SU-DHL-6 (cell line): ENCODE results near the gene PPIB.

ENCODE experiments used
- H2AFZ ChIP-seq: fragments of 200-600 bp; sonication (generic); 2 replicates; pipeline ENCODE4 v1.6.1; 2014; ENCODE audit warnings: low read depth, mild to moderate bottlenecking, moderate library complexity, mixed read lengths, antibody characterized with exemption, low read length; ENCODE audit not compliant: severe bottlenecking
- H3F3A ChIP-seq: fragments of 200-600 bp; shearing (Covaris generic); 2 replicates; pipeline ENCODE4 v1.6.0; 2016; ENCODE audit warnings: antibody characterized with exemption, mild to moderate bottlenecking; ENCODE audit not compliant: insufficient read depth
- H3K27ac ChIP-seq: fragments of 200-600 bp; sonication (generic); 2 replicates; pipeline ENCODE4 v1.5.1; 2016; ENCODE audit warnings: low read depth, mild to moderate bottlenecking, low read length, moderate library complexity, mixed read lengths
- H3K27me3 ChIP-seq: fragments of 200-600 bp; sonication (generic), shearing (Covaris generic); 2 replicates; pipeline ENCODE4 v1.6.0; 2014; ENCODE audit warnings: mild to moderate bottlenecking, low read length
- H3K36me3 ChIP-seq: fragments of 200-600 bp; sonication (generic); 2 replicates; pipeline ENCODE4 v1.6.1; 2014; ENCODE audit warnings: mild to moderate bottlenecking, low read length, mixed read lengths
- H3K4me2 ChIP-seq: fragments of 300-600, 200-600 bp; shearing (Covaris generic), sonication (generic); 2 replicates; pipeline ENCODE4 v1.6.0; 2014; ENCODE audit warnings: low read length, low read depth, mild to moderate bottlenecking; ENCODE audit not compliant: poor library complexity, severe bottlenecking
- H3K4me3 ChIP-seq: fragments of 200-600 bp; sonication (generic); 2 replicates; pipeline ENCODE4 v1.5.1; 2014; ENCODE audit warnings: antibody characterized with exemption, low read length, mild to moderate bottlenecking, mixed read lengths; ENCODE audit not compliant: insufficient read depth, poor library complexity, severe bottlenecking
- H3K79me2 ChIP-seq: fragments of 200-600 bp; sonication (generic); 2 replicates; pipeline ENCODE4 v1.6.1; 2014; ENCODE audit warnings: mild to moderate bottlenecking, low read length, moderate library complexity; ENCODE audit not compliant: insufficient read depth
- H3K9ac ChIP-seq: fragments of 200-600 bp; sonication (generic); 2 replicates; pipeline ENCODE4 v1.7.0; 2014; ENCODE audit warnings: mild to moderate bottlenecking, low read length
- H3K9me2 ChIP-seq: fragments of 200-600 bp; sonication (generic); replicated peaks from 2 replicates; pipeline ENCODE4 v1.6.1; 2014; ENCODE audit warnings: low read length; ENCODE audit not compliant: insufficient read depth
- H3K9me3 ChIP-seq: fragments of 200-600 bp; sonication (generic); 2 replicates; pipeline ENCODE4 v1.6.1; 2014; ENCODE audit warnings: low read length, mixed read lengths; ENCODE audit not compliant: insufficient read depth
- H4K20me1 ChIP-seq: fragments of 200-600 bp; sonication (generic); 2 replicates; pipeline ENCODE4 v1.6.1; 2014; ENCODE audit warnings: low read depth, mild to moderate bottlenecking, antibody characterized with exemption, low read length, moderate library complexity, mixed read lengths
- CTCF ChIP-seq: fragments of 200-600 bp; sonication (generic); IDR thresholded peaks from one replicate; pipeline ENCODE4 v1.5.1; 2017; ENCODE audit warnings: antibody characterized with exemption, mild to moderate bottlenecking, low read length, moderate library complexity; ENCODE audit not compliant: insufficient read depth, poor library complexity, severe bottlenecking
- EZH2phosphoT487 ChIP-seq: fragments of 200-600 bp; sonication (generic), shearing (Covaris generic); conservative IDR thresholded peaks from 2 replicates; pipeline ENCODE4 v1.6.1; 2018; ENCODE audit warnings: mild to moderate bottlenecking, antibody characterized with exemption, low read length, moderate library complexity, mixed read lengths

PPIB gene

GRCh38 chr15:64143276-64143675, 19.5 kb downstream of the PPIB start:
- Histone ChIP-seq H3K9me2 (no peaks in the 10 kb centered on the region), H3K27ac (no peak overlapping the region), H3K9me3 (no peaks in the 10 kb centered on the region), H2AFZ (no peak overlapping the region), H3K4me3 (no peak overlapping the region), H3K9ac (no peak overlapping the region), H4K20me1 (no peaks in the 10 kb centered on the region), H3K36me3 (no peaks in the 10 kb centered on the region; the same call in 1 of the 2 replicates), H3F3A (0 out of 2 replicates have a peak, but pooled peaks cover 2% of the 10 kb centered on the region), H3K27me3 (no peaks in the 10 kb centered on the region), H3K4me2 (no peak overlapping the region), H3K79me2 (no peaks in the 10 kb centered on the region)
- TF ChIP-seq CTCF (no peak), EZH2phosphoT487 (no peak)

GRCh38 chr15:64141798-64142512, 20.9 kb downstream of the PPIB start:
- no peak overlapping the region for H3K9ac ChIP-seq
- H3K4me2 ChIP-seq = no peak overlapping the region

GRCh38 chr15:64138331-64138941, 24.4 kb downstream of the PPIB start:
- H3K4me2 ChIP-seq = no peak overlapping the region
- no peak overlapping the region for H3K27ac ChIP-seq
- H3K79me2 ChIP-seq = no peaks in the 10 kb centered on the region
- no peaks in the 10 kb centered on the region for H3K9me2 ChIP-seq
- no peaks in the 10 kb centered on the region for H4K20me1 ChIP-seq
- H3K27me3 ChIP-seq = no peaks in the 10 kb centered on the region
- no peaks in the 10 kb centered on the region for H3K36me3 ChIP-seq
- H3K9ac ChIP-seq = no peak overlapping the region
- no peak overlapping the region for H2AFZ ChIP-seq
- TF ChIP-seq CTCF (no peak), EZH2phosphoT487 (no peak)
- no peaks in the 10 kb centered on the region for H3F3A ChIP-seq
- H3K4me3 ChIP-seq = no peak overlapping the region
- H3K9me3 ChIP-seq = no peaks in the 10 kb centered on the region

More at GRCh38 chr15:64141798-64142512, 20.9 kb downstream of the PPIB start:
- no peaks in the 10 kb centered on the region for H3K9me2 ChIP-seq
- H2AFZ ChIP-seq = no peak overlapping the region
- no peak overlapping the region for H3K27ac ChIP-seq
- H4K20me1 ChIP-seq = no peaks in the 10 kb centered on the region
- H3K36me3 ChIP-seq = no peaks in the 10 kb centered on the region; the same call in 1 of the 2 replicates
- TF ChIP-seq CTCF (no peak), EZH2phosphoT487 (no peak)
- H3K9me3 ChIP-seq = no peaks in the 10 kb centered on the region
- no peaks in the 10 kb centered on the region for H3K27me3 ChIP-seq
- no peaks in the 10 kb centered on the region for H3F3A ChIP-seq
- no peaks in the 10 kb centered on the region for H3K79me2 ChIP-seq
- H3K4me3 ChIP-seq = no peak overlapping the region
